PFSK-1 (cell line): ENCODE results near the gene SEZ6L.

Experiments used
- FOXP2 ChIP-seq: optimal IDR thresholded peaks from 2 replicates; pipeline ENCODE3; 2011; ENCODE audit warnings: borderline replicate concordance, control low read depth, inconsistent platforms; ENCODE audit not compliant: insufficient read depth; ENCODE audit errors: extremely low read length, extremely low read depth
- POLR2AphosphoS5 ChIP-seq: IDR thresholded peaks from 2 replicates; pipeline ENCODE4 v1.6.1; 2012; ENCODE audit warnings: low read depth, mild to moderate bottlenecking, control low read depth, low read length, moderate library complexity
- SIN3A ChIP-seq: IDR thresholded peaks from 2 replicates; pipeline ENCODE4 v1.6.1; 2012; ENCODE audit warnings: mild to moderate bottlenecking, low read length, moderate library complexity, borderline replicate concordance; ENCODE audit not compliant: insufficient read depth
- TAF1 ChIP-seq: IDR thresholded peaks from 2 replicates; pipeline ENCODE4 v1.6.1; 2012; ENCODE audit warnings: low read length, control low read depth, borderline replicate concordance; ENCODE audit not compliant: insufficient read depth
- TF ChIP-seq, protein P1 (sequence below), 2 experiments: IDR thresholded peaks; 2 replicates each; pipeline versions ENCODE4 v1.6.1 to v1.8.0; 2011 to 2012; ENCODE audit warnings: low read depth in 2 of 2, low read length in 2 of 2, control low read depth in 1 of 2, inconsistent platforms in 1 of 2, mild to moderate bottlenecking in 1 of 2, moderate library complexity in 1 of 2; ENCODE audit not compliant: insufficient read depth in 1 of 2

SEZ6L gene

GRCh38 chr22:26285632-26286031 is 116.4 kb downstream of the SEZ6L start:
- TF ChIP-seq SIN3A (no peak), FOXP2 (no peak), TAF1 (no peak), POLR2AphosphoS5 (no peak)
- TF ChIP-seq, protein P1, sequence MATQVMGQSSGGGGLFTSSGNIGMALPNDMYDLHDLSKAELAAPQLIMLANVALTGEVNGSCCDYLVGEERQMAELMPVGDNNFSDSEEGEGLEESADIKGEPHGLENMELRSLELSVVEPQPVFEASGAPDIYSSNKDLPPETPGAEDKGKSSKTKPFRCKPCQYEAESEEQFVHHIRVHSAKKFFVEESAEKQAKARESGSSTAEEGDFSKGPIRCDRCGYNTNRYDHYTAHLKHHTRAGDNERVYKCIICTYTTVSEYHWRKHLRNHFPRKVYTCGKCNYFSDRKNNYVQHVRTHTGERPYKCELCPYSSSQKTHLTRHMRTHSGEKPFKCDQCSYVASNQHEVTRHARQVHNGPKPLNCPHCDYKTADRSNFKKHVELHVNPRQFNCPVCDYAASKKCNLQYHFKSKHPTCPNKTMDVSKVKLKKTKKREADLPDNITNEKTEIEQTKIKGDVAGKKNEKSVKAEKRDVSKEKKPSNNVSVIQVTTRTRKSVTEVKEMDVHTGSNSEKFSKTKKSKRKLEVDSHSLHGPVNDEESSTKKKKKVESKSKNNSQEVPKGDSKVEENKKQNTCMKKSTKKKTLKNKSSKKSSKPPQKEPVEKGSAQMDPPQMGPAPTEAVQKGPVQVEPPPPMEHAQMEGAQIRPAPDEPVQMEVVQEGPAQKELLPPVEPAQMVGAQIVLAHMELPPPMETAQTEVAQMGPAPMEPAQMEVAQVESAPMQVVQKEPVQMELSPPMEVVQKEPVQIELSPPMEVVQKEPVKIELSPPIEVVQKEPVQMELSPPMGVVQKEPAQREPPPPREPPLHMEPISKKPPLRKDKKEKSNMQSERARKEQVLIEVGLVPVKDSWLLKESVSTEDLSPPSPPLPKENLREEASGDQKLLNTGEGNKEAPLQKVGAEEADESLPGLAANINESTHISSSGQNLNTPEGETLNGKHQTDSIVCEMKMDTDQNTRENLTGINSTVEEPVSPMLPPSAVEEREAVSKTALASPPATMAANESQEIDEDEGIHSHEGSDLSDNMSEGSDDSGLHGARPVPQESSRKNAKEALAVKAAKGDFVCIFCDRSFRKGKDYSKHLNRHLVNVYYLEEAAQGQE (IDR thresholded peaks at IDR 0.05; ENCODE audit: insufficient read depth in 1 of 2, low read depth in 2 of 2, low read length in 2 of 2): no peak

- no peak for TF ChIP-seq SIN3A
- no peak for TF ChIP-seq POLR2AphosphoS5
- TF ChIP-seq, protein P1 (IDR thresholded peaks at IDR 0.05; ENCODE audit: insufficient read depth in 1 of 2, low read depth in 2 of 2, low read length in 2 of 2): no peak
Measured at GRCh38 chr22:26286091-26286820, 117.0 kb downstream of the SEZ6L start.

DNA sequence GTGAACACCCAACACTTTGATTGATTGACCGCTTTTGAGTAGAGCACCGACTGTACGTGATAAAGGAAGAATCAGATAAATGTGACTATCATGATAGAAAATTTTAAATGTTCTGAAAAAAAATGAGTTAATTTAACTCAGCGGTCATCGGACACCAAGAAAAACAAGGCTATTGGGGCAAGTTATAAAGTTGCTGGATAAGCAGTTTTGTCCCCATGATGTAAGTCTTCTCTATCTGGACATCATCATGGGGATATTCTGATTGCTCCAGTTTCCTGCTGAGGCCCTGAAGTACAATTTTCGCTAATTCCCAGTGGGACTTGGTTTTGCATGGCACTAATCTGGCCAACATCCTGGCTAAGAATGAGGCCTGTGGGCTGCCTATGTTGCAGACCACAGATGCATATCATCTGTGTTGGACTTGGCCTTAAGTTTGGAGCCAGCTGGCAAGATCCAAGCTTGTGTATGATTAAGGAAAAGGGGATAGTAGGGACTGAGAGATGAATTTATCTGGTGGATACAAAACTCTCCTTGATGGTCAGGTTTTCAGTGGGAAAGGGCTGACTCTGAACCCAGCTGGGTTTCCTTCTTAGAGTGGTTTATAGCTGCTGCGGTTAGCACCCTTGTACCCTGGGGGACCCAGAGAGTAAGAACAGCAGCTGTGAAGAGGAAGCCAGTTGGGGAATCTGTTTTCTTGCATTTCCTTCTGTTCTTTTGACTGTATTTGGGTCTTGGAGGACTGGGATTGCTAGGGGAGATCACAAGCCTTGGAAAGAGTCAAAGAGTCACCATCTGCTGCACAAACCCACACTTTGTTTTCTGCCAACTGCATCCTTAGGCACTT is 118.3 kb downstream of the SEZ6L start:
- TF ChIP-seq FOXP2 (no peak), SIN3A (no peak), TAF1 (no peak)

GRCh38 chr22:26289611-26290101 is 120.4 kb downstream of the SEZ6L start:
- TF ChIP-seq TAF1: no peak
- no peak for TF ChIP-seq POLR2AphosphoS5
- no peak for TF ChIP-seq FOXP2
- no peak for TF ChIP-seq SIN3A
- TF ChIP-seq, protein P1 (IDR thresholded peaks at IDR 0.05; ENCODE audit: insufficient read depth in 1 of 2, low read depth in 2 of 2, low read length in 2 of 2): no peak

GRCh38 chr22:26291940-26292666 is 122.8 kb downstream of the SEZ6L start:
- no peak for TF ChIP-seq SIN3A
- TF ChIP-seq FOXP2: no peak
- TF ChIP-seq, protein P1 (IDR thresholded peaks at IDR 0.05; ENCODE audit: insufficient read depth in 1 of 2, low read depth in 2 of 2, low read length in 2 of 2): no peak
- no peak for TF ChIP-seq TAF1
- TF ChIP-seq POLR2AphosphoS5: no peak
